ENCODE results near the gene DNAJC15. TPM values are rescaled to one million over a fixed set of nuclear protein-coding genes. Genes with fewer than 3 reads are reported as not detected.
"Not testable (repeated sequence)": the region's sequence is repeated elsewhere in the genome, so short reads cannot be mapped to it uniquely, and the experiment has no call there.

The DNAJC15 gene
- polyA plus RNA-seq, 1 experiment = 63.9 TPM

GRCh38 chr13:43071824-43072223, 48.4 kb downstream of the DNAJC15 start:
- ChIA-PET POLR2A (interaction anchor here (0.6 kb wide), 1 partner anchor 86 kb away, joined by 4 read pairs; no protein-coding TSS in a partner anchor), CTCF (interaction anchor here (1.6 kb wide), 1 partner anchor 13 kb away, joined by 7 read pairs; no protein-coding TSS in a partner anchor)
- peaks cover 1% of the 10 kb centered on the region; the same call in 1 of the 2 replicates for H3K36me3 ChIP-seq (ENCODE audit: control insufficient read depth, insufficient read depth, low read length)
- DNase-seq (ENCODE audit: low read depth) = no peak
- no peak overlapping the region for H3K4me3 ChIP-seq (ENCODE audit: low read depth, low read length)
- no peak for TF ChIP-seq CTCF (IDR thresholded peaks at IDR 0.05; ENCODE audit: insufficient read depth, low read depth, low read length)
- H3K27me3 ChIP-seq (ENCODE audit: control insufficient read depth, insufficient read depth, low read length) = no peaks in the 10 kb centered on the region

GRCh38 chr13:43072394-43072793, 49.0 kb downstream of the DNAJC15 start:
- no peak for DNase-seq (ENCODE audit: low read depth)
- POLR2A ChIA-PET = interaction anchor here (0.6 kb wide), 1 partner anchor 86 kb away, joined by 4 read pairs; no protein-coding TSS in a partner anchor
- no peaks in the 10 kb centered on the region for H3K27me3 ChIP-seq (ENCODE audit: control insufficient read depth, insufficient read depth, low read length)
- CTCF ChIA-PET = interaction anchor here (1.6 kb wide), 1 partner anchor 13 kb away, joined by 7 read pairs; no protein-coding TSS in a partner anchor
- no peak for TF ChIP-seq CTCF (IDR thresholded peaks at IDR 0.05; ENCODE audit: insufficient read depth, low read depth, low read length)
- H3K4me3 ChIP-seq (ENCODE audit: low read depth, low read length) = no peak overlapping the region
- peaks cover 1% of the 10 kb centered on the region; the same call in 1 of the 2 replicates for H3K36me3 ChIP-seq (ENCODE audit: control insufficient read depth, insufficient read depth, low read length)

- no peak for DNase-seq (ENCODE audit: low read depth)
- Histone ChIP-seq H3K27me3 (ENCODE audit: control insufficient read depth, insufficient read depth, low read length) (no peaks in the 10 kb centered on the region), H3K4me3 (ENCODE audit: low read depth, low read length) (no peak overlapping the region), H3K36me3 (ENCODE audit: control insufficient read depth, insufficient read depth, low read length) (no peaks in the 10 kb centered on the region)
- POLR2A ChIA-PET = no interaction called here
- CTCF ChIA-PET = interaction anchor here (0.6 kb wide), 1 partner anchor 591 kb away, joined by 3 read pairs; no protein-coding TSS in a partner anchor
- no peak for TF ChIP-seq CTCF (IDR thresholded peaks at IDR 0.05; ENCODE audit: insufficient read depth, low read depth, low read length)
Observed at GRCh38 chr13:43074824-43075510, 51.6 kb downstream of the DNAJC15 start.

- DNase-seq (ENCODE audit: low read depth) = not testable (repeated sequence)
Observed at GRCh38 chr13:43075511-43075902, 52.1 kb downstream of the DNAJC15 start.

GRCh38 chr13:43077046-43077445, 53.7 kb downstream of the DNAJC15 start:
- no peak for DNase-seq (ENCODE audit: low read depth)
- no peaks in the 10 kb centered on the region for H3K36me3 ChIP-seq (ENCODE audit: control insufficient read depth, insufficient read depth, low read length)
- POLR2A ChIA-PET = interaction anchor here (0.6 kb wide), 2 partner anchors 113 to 480 kb away, joined by 4 to 10 read pairs; no protein-coding TSS in a partner anchor
- TF ChIP-seq CTCF (IDR thresholded peaks at IDR 0.05; ENCODE audit: insufficient read depth, low read depth, low read length) = no peak
- CTCF ChIA-PET = interaction anchor here (1.1 to 1.4 kb wide), 2 partner anchors 10 to 12 kb away, joined by 3 read pairs; no protein-coding TSS in a partner anchor
- H3K27me3 ChIP-seq (ENCODE audit: control insufficient read depth, insufficient read depth, low read length) = no peaks in the 10 kb centered on the region
- H3K4me3 ChIP-seq (ENCODE audit: low read depth, low read length) = no peak overlapping the region

More at GRCh38 chr13:43075511-43075902, 52.1 kb downstream of the DNAJC15 start:
- H3K27me3 ChIP-seq (ENCODE audit: control insufficient read depth, insufficient read depth, low read length); POLR2A ChIA-PET; H3K4me3 ChIP-seq (ENCODE audit: low read depth, low read length); H3K36me3 ChIP-seq (ENCODE audit: control insufficient read depth, insufficient read depth, low read length); CTCF ChIA-PET: not testable (repeated sequence)
